ENCODE results near the gene CRY2.
A peak's percentile ranks its signal among the peaks of the same experiment; 100 is the strongest.

Gene CRY2

DNA sequence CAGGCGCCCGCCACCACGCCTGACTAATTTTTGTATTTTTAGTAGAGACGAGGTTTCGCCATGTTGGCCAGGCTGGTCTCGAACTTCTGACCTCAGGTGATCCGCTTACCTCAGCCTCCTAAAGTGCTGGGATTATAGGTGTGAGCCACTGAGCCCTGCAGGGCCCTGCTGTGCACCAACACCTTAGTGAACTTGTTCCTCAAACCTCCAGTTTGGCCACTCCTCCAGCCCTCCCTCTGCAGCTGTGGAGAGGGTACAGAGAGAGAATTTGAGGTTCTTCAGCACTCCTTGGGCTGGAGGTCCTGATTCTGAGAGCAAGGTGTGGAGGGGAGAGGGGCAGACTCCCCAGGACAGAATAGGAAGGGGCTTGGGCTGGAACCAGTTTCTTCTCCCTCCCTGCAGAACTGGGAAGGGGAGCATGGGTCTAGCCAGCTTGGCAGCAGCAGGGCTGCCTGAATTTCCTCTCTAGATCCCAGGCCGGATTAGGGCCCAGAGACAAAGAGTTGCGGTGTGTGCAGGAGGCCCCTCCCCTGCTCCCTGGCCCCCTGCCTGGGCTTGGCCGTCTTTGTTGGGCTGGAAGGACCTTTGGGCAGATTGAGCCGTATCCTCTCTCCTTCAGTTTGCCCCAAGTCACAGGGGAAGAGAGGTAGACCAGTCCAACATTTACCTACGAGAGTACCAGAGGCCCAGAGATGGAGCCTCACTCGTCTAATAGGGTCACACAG is 72.7 kb downstream of the CRY2 start:
- peak; percentile 39 for DNase-seq

- DNase-seq = peak; percentile 14
These were observed 73.5 kb downstream of the CRY2 start for GRCh38 chr11:45920531-45921477.

- peak; percentile 61 for DNase-seq
These were observed 74.5 kb downstream of the CRY2 start for GRCh38 chr11:45921561-45922424.

DNA sequence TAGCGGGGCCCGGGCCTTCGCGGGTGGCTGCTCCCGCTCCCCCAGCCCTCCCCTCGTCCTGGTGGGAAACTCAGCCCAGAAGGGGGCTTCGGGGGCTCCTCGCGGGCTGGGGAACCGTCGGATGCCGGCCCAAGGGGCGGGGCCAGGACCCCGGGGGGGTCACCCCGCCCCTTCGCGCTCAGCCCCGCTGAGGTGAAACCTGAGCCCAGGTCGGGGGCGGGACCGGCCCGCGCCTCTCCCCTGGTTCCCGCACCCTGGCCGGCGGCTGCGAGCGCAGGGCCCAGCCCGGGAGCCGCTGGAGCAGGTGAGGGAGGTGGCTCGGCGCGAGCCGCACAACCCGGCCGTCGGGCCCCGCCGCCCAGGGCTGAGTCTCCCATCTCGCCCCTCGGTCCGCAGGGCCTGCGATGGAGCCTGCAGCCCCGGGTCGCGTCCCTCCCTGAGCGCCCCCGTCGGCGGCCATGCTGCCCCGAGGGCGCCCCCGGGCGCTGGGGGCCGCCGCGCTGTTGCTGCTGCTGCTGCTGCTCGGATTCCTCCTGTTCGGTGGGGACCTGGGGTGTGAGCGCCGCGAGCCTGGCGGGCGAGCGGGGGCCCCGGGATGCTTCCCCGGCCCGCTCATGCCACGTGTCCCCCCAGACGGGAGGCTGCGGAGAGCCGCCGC is 75.3 kb downstream of the CRY2 start, which contains the start of gene LARGE2:
Gene LARGE2, plus strand, starts transcription at position 232 of the 658 bp plus-strand sequence. Its CDS starts 227 bp downstream, at position 459.
- no peak for DNase-seq

DNA sequence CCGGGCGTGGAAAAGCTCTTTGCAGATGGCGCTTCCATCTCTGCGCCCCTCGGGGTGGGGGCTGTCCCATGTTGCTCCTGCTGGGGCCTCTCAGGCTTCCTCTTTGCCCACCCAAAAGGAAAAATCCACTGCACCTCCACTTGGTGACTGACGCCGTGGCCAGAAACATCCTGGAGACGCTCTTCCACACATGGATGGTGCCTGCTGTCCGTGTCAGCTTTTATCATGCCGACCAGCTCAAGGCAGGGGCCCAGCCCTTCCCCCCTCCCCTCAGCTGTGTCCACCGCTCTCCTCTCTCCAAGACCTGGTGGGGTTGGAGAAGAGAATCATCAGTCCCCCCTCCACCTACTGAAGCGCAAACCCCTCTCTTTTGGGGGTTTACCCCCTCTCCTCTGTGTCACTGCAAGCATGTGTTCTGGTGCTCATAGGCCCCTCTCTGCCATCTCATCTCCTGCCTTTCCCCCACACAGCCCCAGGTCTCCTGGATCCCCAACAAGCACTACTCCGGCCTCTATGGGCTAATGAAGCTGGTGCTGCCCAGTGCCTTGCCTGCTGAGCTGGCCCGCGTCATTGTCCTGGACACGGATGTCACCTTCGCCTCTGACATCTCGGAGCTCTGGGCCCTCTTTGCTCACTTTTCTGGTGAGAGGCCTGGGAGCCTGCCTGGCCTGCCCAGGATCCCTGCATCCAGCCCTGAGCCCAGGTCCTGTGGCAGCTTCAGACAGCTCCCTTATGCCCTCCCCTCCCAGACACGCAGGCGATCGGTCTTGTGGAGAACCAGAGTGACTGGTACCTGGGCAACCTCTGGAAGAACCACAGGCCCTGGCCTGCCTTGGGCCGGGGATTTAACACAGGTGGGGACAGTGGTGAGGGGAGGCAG is 77.0 kb downstream of the CRY2 start:
- peak; percentile 16 for DNase-seq

DNA sequence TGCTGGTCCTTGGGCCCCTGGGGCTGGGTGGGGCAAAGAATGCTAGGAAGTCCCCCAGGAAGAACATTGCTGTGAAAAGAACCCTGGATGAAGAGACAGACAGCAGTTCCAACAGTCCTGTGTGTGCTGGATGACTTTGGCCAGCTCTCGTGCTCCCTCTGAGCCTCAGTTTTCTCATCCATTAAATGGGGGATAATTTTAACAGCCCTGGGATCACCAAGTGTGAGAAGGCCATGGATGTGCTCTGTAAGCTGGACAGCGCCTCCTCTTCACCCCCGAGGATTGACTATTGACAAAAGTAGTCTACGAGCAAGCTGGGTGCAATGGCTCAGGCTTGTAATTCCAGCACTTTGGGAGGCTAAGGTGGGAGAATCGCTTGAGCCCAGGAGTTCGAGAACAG is 77.7 kb downstream of the CRY2 start:
- DNase-seq = no peak

DNA sequence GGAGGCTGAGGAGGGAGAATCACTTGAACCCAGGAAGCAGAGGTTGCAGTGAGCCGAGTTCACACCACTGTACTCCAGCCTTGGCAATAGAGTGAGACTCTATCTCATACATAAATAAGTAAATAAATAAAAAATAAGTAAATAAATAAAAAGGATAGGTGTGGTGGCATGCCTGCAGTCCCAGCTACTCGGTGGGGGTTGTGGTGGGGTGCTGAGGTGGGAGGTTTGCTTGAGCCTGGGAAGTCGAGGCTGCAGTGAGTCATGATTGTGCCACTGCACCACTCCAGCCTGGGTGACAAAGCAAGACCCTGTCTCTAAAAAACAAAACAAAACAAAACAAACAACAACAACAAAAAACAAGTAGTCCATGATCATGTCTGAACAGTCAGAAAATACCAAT is 78.3 kb downstream of the CRY2 start:
- no peak for DNase-seq

GRCh38 chr11:45926001-45926401 is 78.7 kb downstream of the CRY2 start:
- no peak for DNase-seq

- DNase-seq = no peak
These were observed 79.5 kb downstream of the CRY2 start for GRCh38 chr11:45926536-45927331.

GRCh38 chr11:45927332-45927683 is 80.0 kb downstream of the CRY2 start:
- no peak for DNase-seq

- no peak for DNase-seq
These were observed 80.6 kb downstream of the CRY2 start for GRCh38 chr11:45927684-45928413.

DNA sequence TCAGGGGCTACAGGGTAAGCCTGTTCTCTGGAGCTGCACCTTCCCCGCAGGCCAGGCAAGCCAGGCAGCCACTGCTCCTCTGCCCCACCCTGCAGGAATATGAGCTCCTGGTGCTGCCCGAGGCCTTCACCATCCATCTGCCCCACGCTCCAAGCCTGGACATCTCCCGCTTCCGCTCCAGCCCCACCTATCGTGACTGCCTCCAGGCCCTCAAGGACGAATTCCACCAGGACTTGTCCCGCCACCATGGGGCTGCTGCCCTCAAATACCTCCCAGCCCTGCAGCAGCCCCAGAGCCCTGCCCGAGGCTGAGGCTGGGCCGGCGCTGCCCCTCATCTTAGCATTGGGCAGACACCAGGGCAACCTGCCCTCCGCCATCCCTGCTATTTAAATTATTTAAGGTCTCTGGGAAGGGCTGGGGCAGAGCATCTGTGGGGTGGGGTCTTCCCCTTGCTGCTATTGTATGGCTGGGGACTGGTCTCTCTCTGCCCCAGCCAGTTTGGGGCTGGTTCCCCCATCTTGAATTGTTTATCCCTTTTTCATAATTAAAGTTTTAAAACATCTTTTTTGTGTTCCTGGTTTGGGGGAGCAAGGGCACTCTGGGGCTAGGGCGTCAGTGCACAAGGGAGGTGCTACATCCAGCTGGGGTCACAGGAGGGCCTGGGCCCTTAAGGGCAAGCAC is 81.4 kb downstream of the CRY2 start:
- no peak for DNase-seq

DNA sequence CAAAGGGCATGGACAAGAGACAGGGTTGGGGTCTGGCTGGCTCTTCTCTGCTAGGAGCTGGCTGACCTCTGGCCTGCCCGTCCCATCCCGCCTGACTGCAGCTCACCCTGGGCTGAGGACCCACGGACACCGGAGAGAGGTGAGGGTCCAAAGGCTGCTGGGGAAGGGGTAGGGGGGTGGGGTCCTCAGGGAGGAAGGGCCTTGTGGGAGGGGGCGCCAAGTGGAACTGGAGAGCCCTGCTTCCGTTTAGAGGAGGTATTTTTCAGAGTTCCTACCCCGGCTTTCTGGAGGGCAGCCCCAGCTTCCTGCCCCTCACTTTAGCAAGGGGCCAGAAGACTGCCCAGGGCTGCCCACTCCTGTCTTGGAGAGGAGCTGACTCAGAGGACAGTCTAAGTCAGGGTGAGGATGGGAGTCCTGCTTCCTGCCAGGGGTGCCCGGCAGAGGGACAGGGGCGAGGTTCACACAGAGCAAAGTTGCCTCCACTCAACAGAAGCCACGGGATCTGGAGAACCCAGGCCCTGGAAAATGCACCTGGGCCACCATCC is 82.3 kb downstream of the CRY2 start:
- no peak for DNase-seq

GRCh38 chr11:45930031-45930794 is 82.9 kb downstream of the CRY2 start:
- no peak for DNase-seq

- DNase-seq = no peak
These were observed 83.8 kb downstream of the CRY2 start for GRCh38 chr11:45930951-45931570.

- no peak for DNase-seq
These were observed 84.5 kb downstream of the CRY2 start for GRCh38 chr11:45931739-45932138.

DNA sequence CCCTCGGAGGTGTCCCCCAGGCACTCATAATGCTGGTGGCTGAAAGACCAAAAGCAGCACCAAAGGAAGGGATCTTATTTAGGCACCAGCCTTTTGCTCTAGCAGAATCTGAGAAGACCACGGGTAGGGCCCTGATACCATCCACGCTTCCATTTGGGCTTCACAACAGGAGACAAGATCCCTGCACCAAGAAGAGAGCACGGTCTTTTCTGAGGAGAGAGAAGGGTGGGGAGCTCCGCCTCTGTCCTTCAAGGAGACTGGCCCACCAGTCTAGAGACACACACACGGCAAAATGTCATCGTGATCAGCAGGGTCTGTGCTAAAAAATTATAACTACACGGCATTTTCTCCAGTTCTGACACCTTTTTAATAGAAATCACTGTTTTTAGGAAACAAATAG is 84.9 kb downstream of the CRY2 start:
- DNase-seq = no peak
